Effector CD8-positive, alpha-beta T cell (primary cell): ENCODE measurements around the gene CCP110.

Experiments
- DNase-seq: peaks from one replicate; lab custom pipeline; 2025; lab: John Stamatoyannopoulos, UW

Gene CCP110

GRCh38 chr16:19549673-19550072, 25.9 kb downstream of the CCP110 start:
- no peak for DNase-seq

- DNase-seq = peak; percentile 93
Observed at GRCh38 chr16:19555186-19555937, 31.6 kb downstream of the CCP110 start, which contains the start of gene VPS35L. Gene VPS35L, plus strand, starts transcription at chr16:19555703. Its CDS starts 27 bp downstream, at chr16:19555730.

GRCh38 chr16:19555938-19556771, 32.4 kb downstream of the CCP110 start:
- no peak for DNase-seq

- DNase-seq = no peak
Observed at GRCh38 chr16:19559242-19559910, 35.6 kb downstream of the CCP110 start.

- no peak for DNase-seq
Observed at GRCh38 chr16:19560078-19560477, 36.3 kb downstream of the CCP110 start.

GRCh38 chr16:19563377-19563776, 39.6 kb downstream of the CCP110 start:
- no peak for DNase-seq

GRCh38 chr16:19566362-19566761, 42.6 kb downstream of the CCP110 start:
- DNase-seq = no peak

- DNase-seq = no peak
Observed at GRCh38 chr16:19567560-19567959, 43.8 kb downstream of the CCP110 start.

GRCh38 chr16:19573997-19574396, 50.3 kb downstream of the CCP110 start:
- DNase-seq = no peak

- no peak for DNase-seq
Observed at GRCh38 chr16:19574615-19575014, 50.9 kb downstream of the CCP110 start.

GRCh38 chr16:19578378-19578971, 54.7 kb downstream of the CCP110 start:
- DNase-seq = no peak

GRCh38 chr16:19582050-19582831, 58.5 kb downstream of the CCP110 start:
- no peak for DNase-seq

GRCh38 chr16:19583665-19584300, 60.0 kb downstream of the CCP110 start:
- DNase-seq = no peak

GRCh38 chr16:19588661-19589060, 64.9 kb downstream of the CCP110 start:
- DNase-seq = no peak

- DNase-seq = no peak
Observed at GRCh38 chr16:19589106-19589505, 65.4 kb downstream of the CCP110 start.

GRCh38 chr16:19589771-19590302, 66.1 kb downstream of the CCP110 start:
- DNase-seq = no peak

GRCh38 chr16:19595043-19595767, 71.5 kb downstream of the CCP110 start:
- no peak for DNase-seq

- no peak for DNase-seq
Observed at GRCh38 chr16:19598805-19599510, 75.2 kb downstream of the CCP110 start.
